Heart left ventricle (tissue), 16 donors: Measurements from ENCODE around the gene ADCY7. TPM values are rescaled to one million over a fixed set of nuclear protein-coding genes. Genes with fewer than 3 reads are reported as not detected.

Experiments
- ATAC-seq, 4 donors: fragments of 200-7000 bp; cut with Tn5 transposase; one replicate each; pipeline ENCODE4 v1.9.1; 2020 to 2022; ENCODE audit warnings: moderate library complexity in 4 of 4, mild to moderate bottlenecking in 3 of 4, moderate number of reproducible peaks in 1 of 4
- DNase-seq, 5 donors: peaks; one replicate each; pipeline ENCODE4 v3.0.0-alpha.2; 2020
- H3K27ac ChIP-seq, 12 donors: fragments of 200-600 bp; sonication (generic) in 4 of 12; one replicate each; pipeline versions ENCODE4 v1.5.0 to v1.8.0; 2016 to 2022; ENCODE audit warnings: mild to moderate bottlenecking in 2 of 12
- H3K27me3 ChIP-seq, 9 donors: fragments of 200-600 bp; sonication (generic) in 2 of 9; one replicate each; pipeline versions ENCODE4 v1.5.1 to v1.8.0; 2016 to 2022; ENCODE audit warnings: mild to moderate bottlenecking in 3 of 9
- H3K36me3 ChIP-seq, 9 donors: fragments of 200-600 bp; sonication (generic) in 2 of 9; one replicate each; pipeline versions ENCODE4 v1.5.0 to v1.8.0; 2018 to 2022; ENCODE audit warnings: mild to moderate bottlenecking in 2 of 9
- H3K4me1 ChIP-seq, 12 donors: fragments of 200-600 bp; sonication (generic) in 4 of 12; one replicate each; pipeline versions ENCODE4 v1.5.0 to v1.8.0; 2016 to 2022; ENCODE audit warnings: mild to moderate bottlenecking in 3 of 12
- H3K4me3 ChIP-seq, 12 donors: fragments of 200-600 bp; sonication (generic) in 4 of 12; one replicate each; pipeline versions ENCODE4 v1.5.0 to v1.8.0; 2017 to 2022; ENCODE audit warnings: mild to moderate bottlenecking in 9 of 12, moderate library complexity in 4 of 12
- H3K9me3 ChIP-seq, 12 donors: fragments of 200-600 bp; sonication (generic) in 4 of 12; one replicate each; pipeline versions ENCODE4 v1.5.0 to v1.8.0; 2016 to 2022; ENCODE audit warnings: mild to moderate bottlenecking in 1 of 12
- CTCF ChIP-seq, 12 donors: fragments of 200-600 bp; sonication (generic) in 4 of 12; IDR thresholded peaks; one replicate each; pipeline versions ENCODE4 v1.5.0 to v1.8.0; 2018 to 2022; ENCODE audit warnings: antibody characterized with exemption in 12 of 12, mild to moderate bottlenecking in 5 of 12
- POLR2A ChIP-seq, 2 donors: fragments of 450-650 bp; IDR thresholded peaks; one replicate each; pipeline ENCODE4 v1.6.1; 2017; ENCODE audit warnings: antibody characterized with exemption in 2 of 2, mild to moderate bottlenecking in 2 of 2, moderate library complexity in 2 of 2
- WGBS, 4 donors: extraction: QIAGEN DNeasy Blood & Tissue Kit in 2 of 4; methylation state at CpG; one replicate each; pipeline versions ENCODE4 v1.1.5 to v1.1.7; 2013 to 2018; 5-methylcytosine and 5-hydroxymethylcytosine counted together
- intact Hi-C, 10 donors: fragments of 100-400 bp; cut with DNase I; formaldehyde crosslinking; loops; one replicate each; pipeline versions ENCODE4 v1.11.1 to v1.14.2; 2022
- polyA plus RNA-seq, 2 donors: library from polyadenylated mRNA; stranded (reverse); fragments of 200-250 nt; gene quantifications; one replicate each; pipeline ENCODE4 v1.2.3, GENCODE V29; 2013
- total RNA-seq, 9 donors: library from RNA; depleted of rRNA in 2 of 9; stranded (reverse); fragments of >200 nt in 2 of 9; fragmentation: NEBNext Ultra II Directional in 3 of 9; extraction: Animal tissue kit (Norgen Biotek cat#: 25700) in 3 of 9; gene quantifications; one replicate each; pipeline versions ENCODE4 v1.1.0 to v1.2.4, GENCODE V29; 2016 to 2023
- donor health status: ischemic (EF 13 %, LVEDD 7.1; RV severe dilation, severe dysfunction).
- donor health status: healthy with polysubstance abuse.
- donor health status: DM: no; HTN: yes; CAD: no.
- donor health status: DM: no; HTN: no; CAD: no.
- donor health status: ischemic (EF 25% LVEDD 6.9; RV normal size, moderate dysfunction).
- donor health status: ischemic (EF 25% LVEDD 5.7; RV mildly dilated, moderate dysfunction).
- donor health status: healthy.
- donor health status: DM: yes; HTN: yes; CAD: no.
- donor health status: ischemic (EF 35%, LVEDD 5.7; RV mildly dilated, moderate dysfunction).
- donor health status: nonischemic (EF 11% LVEDD 7.7; RV severe dilation, severe dysfunction).
- donor health status: DM: yes; HTN: yes; CAD: no.
- donor health status: PGD.
- donor health status: ischemic (EF 29% LVEDD 5.4; RV normal size, mild dysfunction).
- donor health status: nonischemic (EF 23%, LVEDD 6.1; RV moderate dilation, normal function).

Gene ADCY7
- total and polyA plus RNA-seq, 11 donors = 3.2 to 46.7 (median 5.3) TPM

GRCh38 chr16:50299508-50300105 lies 33.3 kb downstream of the ADCY7 start:
- peak in 1 of 5 donors; percentile 58 for DNase-seq
- Histone ChIP-seq H3K27ac (no peak overlapping the region), H3K36me3 (peaks cover 0 to 97% (median 0%) of the 10 kb centered on the region in 9 donors), H3K9me3 (no peaks in the 10 kb centered on the region), H3K4me3 (no peak overlapping the region), H3K27me3 (no peaks in the 10 kb centered on the region), H3K4me1 (peaks cover 0 to 7% (median 0%) of the 10 kb centered on the region in 12 donors)
- TF ChIP-seq POLR2A (IDR thresholded peaks at IDR 0.05) (no peak), CTCF (IDR thresholded peaks at IDR 0.05) (no peak)
- ATAC-seq = no peak
- intact Hi-C loops = no loop called here
- 84 to 93% (median 90%) methylated on average over 7 to 12 of the region's 12 CpGs for WGBS, 4 donors

DNA sequence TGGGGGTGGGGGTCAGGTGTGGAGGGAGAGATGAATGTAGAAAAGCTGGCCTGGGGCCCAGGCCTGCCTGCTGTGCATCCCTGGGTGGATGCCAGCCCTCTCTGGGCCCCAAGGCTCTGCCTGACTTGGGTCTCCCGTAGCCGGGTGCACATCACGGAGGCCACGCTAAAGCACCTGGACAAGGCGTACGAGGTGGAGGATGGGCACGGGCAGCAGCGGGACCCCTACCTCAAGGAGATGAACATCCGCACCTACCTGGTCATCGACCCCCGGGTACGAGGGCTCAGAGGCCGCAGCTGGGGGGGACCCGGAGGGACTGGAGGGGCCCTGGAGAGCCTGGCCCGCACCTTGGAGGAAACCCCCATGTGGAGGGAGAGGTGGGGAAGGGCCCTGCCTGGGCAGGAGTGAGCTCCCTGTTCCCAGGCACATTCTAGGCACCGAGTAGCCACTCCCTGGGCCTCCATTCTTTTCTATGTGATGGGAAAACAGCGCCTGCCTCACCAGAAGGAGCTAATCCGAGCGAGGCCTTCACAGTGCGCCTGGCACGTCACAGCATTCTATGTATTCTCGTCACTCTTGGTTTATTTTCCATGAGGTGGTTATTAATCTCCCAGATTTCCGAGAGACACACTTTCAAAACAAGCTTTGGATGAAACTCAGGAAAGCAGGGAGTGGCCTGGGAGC lies 34.7 kb downstream of the ADCY7 start:
- WGBS, 4 donors = 91 to 93% (median 92%) methylated on average over 23 of the region's 23 CpGs
- H3K9me3 ChIP-seq = no peaks in the 10 kb centered on the region
- peaks cover 0 to 95% (median 0%) of the 10 kb centered on the region in 9 donors for H3K36me3 ChIP-seq
- no peaks in the 10 kb centered on the region for H3K27me3 ChIP-seq
- H3K4me3 ChIP-seq = no peak overlapping the region
- H3K4me1 ChIP-seq = peaks cover 0 to 7% (median 0%) of the 10 kb centered on the region in 12 donors
- ATAC-seq (no peak), DNase-seq (peak in 3 of 5 donors; percentile 11 to 46 (median 19))
- H3K27ac ChIP-seq = no peak overlapping the region
- no peak for TF ChIP-seq POLR2A (IDR thresholded peaks at IDR 0.05)
- TF ChIP-seq CTCF (IDR thresholded peaks at IDR 0.05) = no peak
- intact Hi-C loops = no loop called here

DNA sequence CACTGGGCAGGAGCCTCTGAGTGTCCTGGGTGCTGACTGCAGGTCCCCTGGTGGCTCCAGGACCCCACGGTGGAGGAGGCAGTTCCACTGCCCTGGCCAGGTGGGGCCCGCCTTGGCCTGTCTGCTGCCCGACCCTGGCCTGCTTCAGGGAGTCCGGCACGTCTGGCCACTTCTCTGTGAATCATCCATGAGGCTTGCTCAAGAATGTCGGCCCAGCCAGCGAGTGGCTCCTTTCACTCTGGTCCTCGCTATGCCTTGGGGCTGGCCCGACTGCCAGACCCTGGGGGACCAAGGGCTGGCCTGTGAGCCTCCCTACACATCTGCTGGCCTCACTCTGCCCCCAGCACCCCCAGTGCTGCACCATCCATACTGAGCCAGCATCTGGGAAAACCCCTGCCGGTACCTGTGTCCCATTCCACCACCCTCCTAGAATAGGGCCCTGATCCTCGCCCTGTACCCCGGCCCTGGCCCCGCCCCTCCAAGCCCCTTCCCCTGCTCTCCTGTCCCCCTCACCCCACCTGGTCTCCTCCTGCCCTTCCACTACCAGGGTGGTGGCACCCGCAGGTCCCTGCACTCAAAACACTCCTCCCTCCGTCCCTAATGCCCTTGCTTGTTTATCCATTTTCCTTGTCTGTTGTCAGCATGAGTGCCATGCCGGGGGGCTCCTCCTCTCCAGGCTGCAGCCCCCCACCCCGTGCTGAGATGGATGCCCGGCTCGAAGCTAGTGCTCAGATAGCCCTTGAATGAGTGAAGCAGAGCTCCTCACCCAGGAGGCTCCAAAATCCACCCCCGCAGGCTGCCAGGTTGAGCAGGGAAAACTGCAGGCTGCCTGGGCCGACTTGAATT lies 35.5 kb downstream of the ADCY7 start:
- DNase-seq (peak in 2 of 5 donors; percentile 30 to 63), ATAC-seq (no peak)
- TF ChIP-seq CTCF (IDR thresholded peaks at IDR 0.05) (no peak), POLR2A (IDR thresholded peaks at IDR 0.05) (no peak)
- H3K4me3 ChIP-seq = no peak overlapping the region
- 79 to 85% (median 84%) methylated on average over 20 to 21 of the region's 21 CpGs for WGBS, 4 donors
- H3K27ac ChIP-seq = no peak overlapping the region
- intact Hi-C loops = no loop called here
- peaks cover 0 to 7% (median 0%) of the 10 kb centered on the region in 12 donors for H3K4me1 ChIP-seq
- H3K9me3 ChIP-seq = no peaks in the 10 kb centered on the region
- peaks cover 0 to 94% (median 0%) of the 10 kb centered on the region in 9 donors for H3K36me3 ChIP-seq
- no peaks in the 10 kb centered on the region for H3K27me3 ChIP-seq
